GM21423 (cell line): ENCODE results near the gene EXOG.

Source experiments
- ATAC-seq: cut with Tn5 transposase; IDR thresholded peaks from one replicate; pipeline ENCODE4 v1.9.1; 2021; ENCODE audit warnings: mild to moderate bottlenecking, moderate library complexity; ENCODE audit not compliant: unreplicated experiment

EXOG gene, protein sequence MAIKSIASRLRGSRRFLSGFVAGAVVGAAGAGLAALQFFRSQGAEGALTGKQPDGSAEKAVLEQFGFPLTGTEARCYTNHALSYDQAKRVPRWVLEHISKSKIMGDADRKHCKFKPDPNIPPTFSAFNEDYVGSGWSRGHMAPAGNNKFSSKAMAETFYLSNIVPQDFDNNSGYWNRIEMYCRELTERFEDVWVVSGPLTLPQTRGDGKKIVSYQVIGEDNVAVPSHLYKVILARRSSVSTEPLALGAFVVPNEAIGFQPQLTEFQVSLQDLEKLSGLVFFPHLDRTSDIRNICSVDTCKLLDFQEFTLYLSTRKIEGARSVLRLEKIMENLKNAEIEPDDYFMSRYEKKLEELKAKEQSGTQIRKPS

GRCh38 chr3:38496131-38496910, at the start of gene EXOG:
TSS of gene EXOG (plus strand) at chr3:38496340. CDS start at chr3:38496368, 28 bp downstream.
- ATAC-seq: peak; percentile 85

DNA sequence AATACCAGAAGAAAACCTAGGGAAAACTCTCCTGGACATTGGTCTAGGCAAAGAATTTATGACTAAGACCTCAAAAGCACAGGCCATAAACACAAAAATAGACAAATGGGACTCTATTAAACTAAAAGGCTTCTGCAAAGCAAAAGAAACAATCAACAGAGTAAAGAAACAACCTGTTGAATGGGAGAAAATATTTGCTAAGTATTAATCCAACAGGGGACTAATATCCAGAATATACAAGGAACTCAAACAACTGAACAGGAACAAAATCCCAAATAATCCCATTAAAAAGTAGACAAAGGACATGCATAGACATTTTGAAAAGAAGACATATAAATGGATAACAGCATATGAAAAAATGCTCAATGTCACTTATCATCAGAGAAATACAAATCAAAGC, 49.3 kb upstream of the EXOG start:
- no peak for ATAC-seq

- ATAC-seq: no peak
Observed at GRCh38 chr3:38450853-38451252, 45.3 kb upstream of the EXOG start.

DNA sequence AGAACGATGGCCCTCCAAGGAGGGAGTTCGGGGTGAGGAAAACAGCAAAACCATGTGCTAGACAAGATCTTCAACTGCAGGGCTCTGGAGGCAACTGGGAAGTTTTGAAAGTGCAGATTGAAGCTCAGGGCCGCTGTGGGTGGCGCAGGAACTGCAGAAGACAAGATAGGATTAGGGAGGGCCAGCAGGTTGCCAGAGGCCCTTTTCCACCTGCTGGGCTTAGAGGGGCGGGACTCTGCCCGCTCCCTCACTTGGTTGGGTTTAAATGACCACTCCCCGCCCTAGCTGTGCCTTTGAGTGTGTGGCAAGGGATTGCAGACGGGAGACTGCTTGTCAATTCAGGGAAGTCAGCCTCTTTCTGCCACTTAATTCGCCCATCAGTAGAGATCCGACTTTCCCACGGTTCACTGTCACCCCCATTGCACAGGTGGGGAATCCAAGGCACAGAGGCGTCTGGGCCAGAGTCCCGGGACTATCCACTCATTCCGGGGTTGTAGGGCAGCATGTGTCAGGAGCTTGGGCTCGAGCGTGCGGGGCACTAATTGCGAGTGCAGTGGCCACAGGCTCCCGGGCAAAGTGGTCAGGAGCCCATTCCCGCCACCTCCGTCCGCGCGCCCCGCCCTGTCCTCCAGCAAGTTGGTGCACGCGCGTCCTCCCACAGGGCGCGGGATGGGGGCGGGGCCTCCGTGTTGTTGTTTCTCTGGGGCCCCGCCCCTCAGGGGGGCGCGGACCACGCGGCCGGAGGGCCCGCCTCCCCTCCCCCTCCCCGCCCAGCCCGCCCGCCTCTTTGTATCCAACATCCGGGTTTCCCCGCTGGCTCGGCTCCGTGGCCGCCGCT, 42.8 kb upstream of the EXOG start, which contains the start of gene ACVR2B:
Gene ACVR2B (plus strand): TSS at position 816 of the 838 bp plus-strand sequence. CDS start 433 bp downstream, outside the sequence.
- peak; percentile 51 for ATAC-seq

DNA sequence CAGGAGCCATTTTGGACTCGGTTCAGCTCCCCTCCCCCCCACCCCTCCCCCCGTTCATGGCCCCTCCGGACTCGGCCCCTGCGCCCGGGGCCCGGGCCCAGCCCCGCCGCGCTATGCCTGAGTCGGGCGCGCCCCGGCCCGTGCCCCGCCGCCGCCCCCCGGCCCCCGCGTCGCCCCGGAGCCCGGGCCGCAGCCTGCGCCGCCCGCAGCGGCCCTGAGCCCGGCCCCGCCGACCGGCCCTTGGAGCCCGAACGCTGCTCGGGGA, 42.3 kb upstream of the EXOG start:
- ATAC-seq: no peak

- peak; percentile 33 for ATAC-seq
Observed at GRCh38 chr3:38454178-38454883, 41.8 kb upstream of the EXOG start.

DNA sequence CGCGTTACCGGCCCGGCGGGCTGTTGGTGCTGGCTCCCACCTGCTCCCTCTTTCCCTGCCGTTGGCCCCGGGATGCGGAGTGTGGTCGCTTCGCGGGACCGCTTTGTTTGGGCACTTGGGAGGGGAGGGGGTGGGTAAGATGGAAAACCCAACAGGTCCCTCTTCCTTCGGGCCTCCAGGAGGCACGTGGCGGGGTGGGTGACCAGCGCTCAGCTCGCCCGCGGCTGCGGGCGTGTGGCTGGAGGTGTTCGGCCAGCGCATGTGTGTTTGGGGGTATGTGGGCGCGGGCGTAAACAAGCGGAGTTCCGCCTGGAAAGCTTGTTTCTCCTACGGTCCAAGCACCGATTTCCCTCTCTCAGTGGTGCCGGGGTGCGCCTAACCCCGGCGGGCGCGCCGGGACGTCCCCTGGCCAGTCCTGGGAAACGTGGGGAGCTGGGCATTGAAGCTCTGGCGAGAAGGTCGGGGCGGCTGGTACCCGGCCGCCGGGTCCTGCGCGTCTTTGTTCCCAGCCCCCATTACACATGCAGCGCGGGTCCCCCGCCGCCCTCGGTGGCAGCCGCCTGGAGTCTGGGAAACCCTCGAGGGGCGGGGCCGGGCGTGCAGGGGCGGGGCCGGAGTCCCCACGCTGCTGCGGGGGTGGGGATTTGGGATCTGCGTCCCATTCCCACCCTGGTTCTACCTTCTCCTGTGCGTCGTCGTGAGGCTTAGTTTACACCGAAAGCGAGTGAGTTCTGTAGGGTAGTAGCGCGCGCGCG, 41.1 kb upstream of the EXOG start:
- ATAC-seq: peak; percentile 21

GRCh38 chr3:38455639-38456430, 40.3 kb upstream of the EXOG start:
- ATAC-seq: peak; percentile 36

- ATAC-seq: no peak
Observed at GRCh38 chr3:38457111-38458003, 38.8 kb upstream of the EXOG start.

GRCh38 chr3:38458796-38459498, 37.2 kb upstream of the EXOG start:
- ATAC-seq: no peak

DNA sequence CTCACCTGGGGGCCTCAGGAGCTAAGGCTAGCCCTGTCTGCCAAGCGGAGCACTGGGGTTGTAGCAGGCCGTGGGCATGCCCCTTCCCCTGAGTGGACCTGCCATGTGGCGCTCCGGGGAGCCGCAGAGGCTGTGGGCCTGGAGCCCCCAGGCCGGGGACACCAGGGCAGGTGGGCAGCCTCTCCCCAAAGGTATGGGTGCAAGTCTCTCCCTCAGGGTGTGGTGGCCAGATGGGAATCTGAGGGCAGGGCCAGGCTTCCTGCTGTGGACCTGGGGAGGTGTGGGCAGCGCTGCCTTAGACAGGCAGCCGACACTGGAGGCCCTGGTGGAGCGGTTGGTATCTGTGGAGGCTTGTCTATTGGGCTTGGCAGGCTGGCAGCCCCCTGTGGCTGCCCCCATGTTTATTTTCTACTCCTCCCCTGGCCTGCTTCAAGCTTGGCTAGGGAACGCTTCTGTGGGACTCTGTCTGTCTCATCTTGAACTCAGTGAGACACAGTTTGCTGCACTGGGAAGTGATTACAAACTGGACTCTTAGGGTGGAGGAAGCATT, 36.6 kb upstream of the EXOG start:
- ATAC-seq: no peak

DNA sequence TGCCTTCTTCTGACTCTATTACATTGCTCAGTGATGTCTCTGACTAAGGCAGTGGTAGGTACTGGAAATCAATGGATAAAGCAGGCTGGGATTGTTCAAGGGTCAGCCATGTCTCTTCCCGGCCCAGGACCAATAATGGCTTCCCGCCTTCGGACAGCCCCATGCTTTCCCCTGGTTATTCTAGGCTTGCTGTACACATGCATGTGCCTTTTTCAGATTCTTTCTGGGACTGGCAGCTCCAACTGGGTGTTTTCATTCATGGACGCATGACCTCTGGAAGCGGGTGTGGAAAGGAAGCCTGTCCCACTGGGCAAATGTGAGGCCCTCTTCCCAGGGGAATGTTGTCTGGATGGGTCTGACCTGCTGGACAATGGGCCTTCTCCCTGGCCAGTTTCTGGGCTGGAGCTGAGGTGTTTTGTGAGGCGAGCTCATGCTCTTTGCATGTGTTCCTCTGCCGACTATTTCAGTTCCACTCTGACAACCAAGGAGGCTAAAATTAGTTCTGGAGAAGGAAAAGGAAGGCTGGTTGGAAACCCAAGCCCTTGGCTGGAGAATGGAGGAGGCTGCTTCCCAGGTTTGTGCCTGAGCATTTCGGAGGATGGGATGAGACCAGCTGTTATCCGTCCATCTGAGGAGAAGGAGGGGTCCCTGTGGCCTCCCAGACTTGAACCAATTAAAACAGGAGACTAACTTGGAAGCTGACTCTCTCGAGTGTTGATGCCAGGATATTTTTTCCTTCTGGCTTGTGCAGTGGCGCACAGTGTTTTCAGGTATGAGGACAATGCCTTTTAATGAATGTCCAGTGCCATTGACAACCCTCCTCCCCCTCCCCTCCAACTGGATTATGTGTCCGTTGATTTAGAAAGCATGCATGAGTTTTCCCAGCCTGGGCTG, 35.5 kb upstream of the EXOG start:
- no peak for ATAC-seq

GRCh38 chr3:38465588-38466154, 30.5 kb upstream of the EXOG start:
- no peak for ATAC-seq

DNA sequence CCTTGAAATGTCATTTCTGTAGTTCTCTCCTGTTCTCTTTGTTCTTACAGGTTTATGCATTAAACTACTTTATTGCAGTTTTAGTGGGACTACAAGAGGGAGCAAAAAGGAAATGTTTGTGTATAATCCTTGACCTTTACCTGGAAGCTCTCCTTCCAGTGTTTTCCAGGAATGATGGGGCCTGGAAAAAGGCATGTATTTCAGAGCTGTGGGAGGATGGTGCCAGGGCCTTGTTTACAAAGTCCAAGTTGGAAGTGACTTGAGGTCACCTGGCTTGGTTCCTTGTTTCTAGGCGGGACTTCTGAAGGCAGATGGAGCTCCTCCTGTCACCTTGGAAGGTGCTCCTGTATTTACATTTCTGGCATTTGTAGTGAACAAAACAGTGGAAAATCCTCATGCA, 27.4 kb upstream of the EXOG start:
- no peak for ATAC-seq

- ATAC-seq: no peak
Observed at GRCh38 chr3:38469852-38470251, 26.3 kb upstream of the EXOG start.

DNA sequence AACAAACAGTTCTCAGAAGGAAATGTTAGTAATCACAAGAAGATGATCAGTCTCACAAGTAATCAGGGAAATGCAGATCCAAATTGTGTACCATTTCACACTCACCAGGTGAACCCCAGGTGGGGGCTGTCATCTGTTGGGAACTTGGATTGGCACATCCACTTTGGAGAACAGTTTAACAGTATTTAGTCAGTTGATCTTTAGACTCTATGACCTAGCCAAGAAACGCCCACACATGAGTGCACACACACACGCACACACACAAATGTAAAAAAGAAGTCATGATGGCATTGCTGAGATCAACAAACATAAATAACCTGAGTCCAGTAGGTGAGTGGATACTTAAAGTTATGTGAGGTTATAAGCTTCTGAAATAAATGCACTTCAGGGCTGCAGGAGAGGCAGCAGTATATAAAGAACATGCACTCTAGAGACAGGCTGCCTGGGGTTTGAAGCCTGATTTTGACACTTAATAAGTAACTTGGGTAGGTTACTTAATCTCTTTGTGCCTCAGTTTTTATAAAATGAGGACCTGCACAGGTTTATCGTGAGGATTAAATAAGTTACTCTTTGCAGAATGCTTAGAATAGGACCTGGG, 24.8 kb upstream of the EXOG start:
- no peak for ATAC-seq
